SK-N-SH treated with all-trans-retinoic acid at 6 μM for 48 hours (cell line): ENCODE data around the gene CCDC57.

Source experiments
- ARNTL ChIP-seq: fragments of 450-650 bp; formaldehyde crosslinking; IDR thresholded peaks from 2 replicates; pipeline ENCODE4 v1.5.0; 2020; ENCODE audit warnings: low read depth, mild to moderate bottlenecking, moderate library complexity, borderline replicate concordance
- GLIS3 ChIP-seq: fragments of 250-450 bp; sonication (Bioruptor Pico); IDR thresholded peaks from 2 replicates; pipeline ENCODE4 v1.5.0; 2020; ENCODE audit warnings: mild to moderate bottlenecking, moderate library complexity
- OSR1 ChIP-seq: fragments of 250-450 bp; sonication (Bioruptor Pico); IDR thresholded peaks from 2 replicates; pipeline ENCODE4 v1.8.0; 2022; ENCODE audit warnings: moderate library complexity, mild to moderate bottlenecking, inconsistent platforms
- PPARA ChIP-seq: fragments of 250-450 bp; sonication (Bioruptor Pico); IDR thresholded peaks from 2 replicates; pipeline ENCODE4 v1.5.0; 2020; ENCODE audit warnings: mild to moderate bottlenecking, borderline replicate concordance
- SNAI2 ChIP-seq: fragments of 250-450 bp; sonication (Bioruptor Pico); IDR thresholded peaks from 2 replicates; pipeline ENCODE4 v1.5.0; 2020; ENCODE audit warnings: mild to moderate bottlenecking, moderate library complexity
- TCF4 ChIP-seq: fragments of 250-450 bp; sonication (Bioruptor Pico); IDR thresholded peaks from 2 replicates; pipeline ENCODE4 v1.8.0; 2021; ENCODE audit warnings: mild to moderate bottlenecking, moderate library complexity, borderline replicate concordance
- ZFP3 ChIP-seq: fragments of 250-450 bp; sonication (Bioruptor Pico); IDR thresholded peaks from 2 replicates; pipeline ENCODE4 v1.5.0; 2020; ENCODE audit warnings: mild to moderate bottlenecking, moderate library complexity
- ZFP30 ChIP-seq: fragments of 450-650 bp; formaldehyde crosslinking; IDR thresholded peaks from 2 replicates; pipeline ENCODE4 v1.5.0; 2022; ENCODE audit warnings: mild to moderate bottlenecking, moderate library complexity
- TF ChIP-seq, protein P1 (sequence below): fragments of 250-450 bp; sonication (Bioruptor Pico); IDR thresholded peaks from 2 replicates; pipeline ENCODE4 v1.8.0; 2020; ENCODE audit warnings: mild to moderate bottlenecking, moderate library complexity, borderline replicate concordance
- TF ChIP-seq, protein P2 (sequence below): fragments of 250-450 bp; sonication (Bioruptor Pico); IDR thresholded peaks from 2 replicates; pipeline ENCODE4 v1.5.1; 2020; ENCODE audit warnings: low read depth, mild to moderate bottlenecking, moderate library complexity
- TF ChIP-seq, protein P3 (sequence below): fragments of 250-450 bp; sonication (Bioruptor Pico); IDR thresholded peaks from 2 replicates; pipeline ENCODE4 v1.5.0; 2020; ENCODE audit warnings: mild to moderate bottlenecking, moderate library complexity

DNA sequence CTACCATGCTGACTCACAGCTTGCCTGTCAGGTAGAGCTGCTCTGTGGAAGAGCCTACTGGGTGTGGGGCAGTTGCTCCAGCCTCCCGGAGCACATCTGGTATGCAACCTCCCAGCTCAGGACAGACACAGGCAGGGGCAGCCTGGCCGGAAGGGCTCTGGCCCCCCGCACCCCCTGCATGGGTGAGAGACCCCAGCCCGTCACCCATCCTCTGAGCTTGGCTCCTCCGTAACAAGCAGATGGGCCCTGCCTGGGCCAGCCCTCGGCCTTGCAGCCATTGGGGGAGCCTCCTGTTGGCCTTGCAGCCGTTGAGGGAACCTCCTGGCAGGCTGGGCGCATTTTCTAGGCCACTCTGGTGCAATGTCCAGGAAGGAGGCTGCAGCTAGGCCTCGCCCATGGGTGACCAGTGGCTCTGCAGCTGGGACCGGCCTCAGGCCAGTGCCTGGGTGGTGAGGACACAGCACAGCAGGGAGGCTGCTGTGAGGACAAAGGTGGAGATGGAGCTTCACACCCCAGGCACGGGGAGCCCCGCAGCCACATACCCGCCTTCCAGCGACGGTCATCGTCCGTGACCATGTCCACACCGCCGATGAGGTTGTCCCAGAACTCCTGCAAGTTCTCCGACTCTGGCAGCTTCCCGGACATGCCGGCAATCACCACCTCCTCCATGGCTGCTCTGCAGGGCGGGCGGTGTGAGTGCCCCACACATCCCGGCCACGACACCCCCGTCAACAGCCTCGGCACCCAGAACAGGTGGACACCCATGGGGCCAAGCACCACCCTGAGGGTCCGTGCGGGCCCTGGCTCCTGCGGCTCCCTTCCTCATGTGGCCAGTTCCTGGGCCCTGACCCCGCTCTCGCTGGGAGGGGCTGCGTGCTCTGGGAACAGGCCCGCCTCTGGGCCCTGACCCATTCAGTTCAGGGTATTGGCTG, 116.6 kb downstream of the CCDC57 start:
- TF ChIP-seq, protein P1, sequence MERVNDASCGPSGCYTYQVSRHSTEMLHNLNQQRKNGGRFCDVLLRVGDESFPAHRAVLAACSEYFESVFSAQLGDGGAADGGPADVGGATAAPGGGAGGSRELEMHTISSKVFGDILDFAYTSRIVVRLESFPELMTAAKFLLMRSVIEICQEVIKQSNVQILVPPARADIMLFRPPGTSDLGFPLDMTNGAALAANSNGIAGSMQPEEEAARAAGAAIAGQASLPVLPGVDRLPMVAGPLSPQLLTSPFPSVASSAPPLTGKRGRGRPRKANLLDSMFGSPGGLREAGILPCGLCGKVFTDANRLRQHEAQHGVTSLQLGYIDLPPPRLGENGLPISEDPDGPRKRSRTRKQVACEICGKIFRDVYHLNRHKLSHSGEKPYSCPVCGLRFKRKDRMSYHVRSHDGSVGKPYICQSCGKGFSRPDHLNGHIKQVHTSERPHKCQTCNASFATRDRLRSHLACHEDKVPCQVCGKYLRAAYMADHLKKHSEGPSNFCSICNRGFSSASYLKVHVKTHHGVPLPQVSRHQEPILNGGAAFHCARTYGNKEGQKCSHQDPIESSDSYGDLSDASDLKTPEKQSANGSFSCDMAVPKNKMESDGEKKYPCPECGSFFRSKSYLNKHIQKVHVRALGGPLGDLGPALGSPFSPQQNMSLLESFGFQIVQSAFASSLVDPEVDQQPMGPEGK (CRISPR knock-in tag): no peak
- TF ChIP-seq, protein P2, sequence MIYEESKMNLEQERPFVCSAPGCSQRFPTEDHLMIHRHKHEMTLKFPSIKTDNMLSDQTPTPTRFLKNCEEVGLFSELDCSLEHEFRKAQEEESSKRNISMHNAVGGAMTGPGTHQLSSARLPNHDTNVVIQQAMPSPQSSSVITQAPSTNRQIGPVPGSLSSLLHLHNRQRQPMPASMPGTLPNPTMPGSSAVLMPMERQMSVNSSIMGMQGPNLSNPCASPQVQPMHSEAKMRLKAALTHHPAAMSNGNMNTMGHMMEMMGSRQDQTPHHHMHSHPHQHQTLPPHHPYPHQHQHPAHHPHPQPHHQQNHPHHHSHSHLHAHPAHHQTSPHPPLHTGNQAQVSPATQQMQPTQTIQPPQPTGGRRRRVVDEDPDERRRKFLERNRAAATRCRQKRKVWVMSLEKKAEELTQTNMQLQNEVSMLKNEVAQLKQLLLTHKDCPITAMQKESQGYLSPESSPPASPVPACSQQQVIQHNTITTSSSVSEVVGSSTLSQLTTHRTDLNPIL: no peak
- TF ChIP-seq, protein P3, sequence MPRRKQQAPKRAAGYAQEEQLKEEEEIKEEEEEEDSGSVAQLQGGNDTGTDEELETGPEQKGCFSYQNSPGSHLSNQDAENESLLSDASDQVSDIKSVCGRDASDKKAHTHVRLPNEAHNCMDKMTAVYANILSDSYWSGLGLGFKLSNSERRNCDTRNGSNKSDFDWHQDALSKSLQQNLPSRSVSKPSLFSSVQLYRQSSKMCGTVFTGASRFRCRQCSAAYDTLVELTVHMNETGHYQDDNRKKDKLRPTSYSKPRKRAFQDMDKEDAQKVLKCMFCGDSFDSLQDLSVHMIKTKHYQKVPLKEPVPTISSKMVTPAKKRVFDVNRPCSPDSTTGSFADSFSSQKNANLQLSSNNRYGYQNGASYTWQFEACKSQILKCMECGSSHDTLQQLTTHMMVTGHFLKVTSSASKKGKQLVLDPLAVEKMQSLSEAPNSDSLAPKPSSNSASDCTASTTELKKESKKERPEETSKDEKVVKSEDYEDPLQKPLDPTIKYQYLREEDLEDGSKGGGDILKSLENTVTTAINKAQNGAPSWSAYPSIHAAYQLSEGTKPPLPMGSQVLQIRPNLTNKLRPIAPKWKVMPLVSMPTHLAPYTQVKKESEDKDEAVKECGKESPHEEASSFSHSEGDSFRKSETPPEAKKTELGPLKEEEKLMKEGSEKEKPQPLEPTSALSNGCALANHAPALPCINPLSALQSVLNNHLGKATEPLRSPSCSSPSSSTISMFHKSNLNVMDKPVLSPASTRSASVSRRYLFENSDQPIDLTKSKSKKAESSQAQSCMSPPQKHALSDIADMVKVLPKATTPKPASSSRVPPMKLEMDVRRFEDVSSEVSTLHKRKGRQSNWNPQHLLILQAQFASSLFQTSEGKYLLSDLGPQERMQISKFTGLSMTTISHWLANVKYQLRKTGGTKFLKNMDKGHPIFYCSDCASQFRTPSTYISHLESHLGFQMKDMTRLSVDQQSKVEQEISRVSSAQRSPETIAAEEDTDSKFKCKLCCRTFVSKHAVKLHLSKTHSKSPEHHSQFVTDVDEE (CRISPR knock-in tag): no peak
- TF ChIP-seq TCF4 (no peak), ZFP30 (CRISPR knock-in tag) (no peak), ZFP3 (CRISPR knock-in tag) (no peak), GLIS3 (CRISPR knock-in tag) (no peak), SNAI2 (no peak), ARNTL (no peak), OSR1 (CRISPR knock-in tag) (no peak), PPARA (CRISPR knock-in tag) (no peak)
